PC-9 (cell line): ENCODE results near the gene GNGT1. TPM values are rescaled to one million over a fixed set of nuclear protein-coding genes. Genes with fewer than 3 reads are reported as not detected.

Source experiments
- BruUV-seq: library from RNA; stranded (reverse); fragments of 400-500 nt; replicated peaks from 2 replicates; lab custom pipeline; 2021; lab: Mats Ljungman, UMichigan
- CTCF ChIA-PET: fragments of 300-600 bp; sonication (Branson Sonifier 250); formaldehyde crosslinking; loops from one replicate; lab custom pipeline; 2022; ENCODE audit warnings: antibody characterized with exemption; lab: Charles Lee
- POLR2A ChIA-PET: fragments of 300-600 bp; sonication (Branson Sonifier 250); formaldehyde crosslinking; loops from one replicate; lab custom pipeline; 2022; ENCODE audit warnings: antibody characterized with exemption; ENCODE audit not compliant: unreplicated experiment; lab: Charles Lee
- DNase-seq, 2 experiments: peaks; one replicate each; pipeline versions ENCODE4 v3.0.0 to v3.0.0-alpha.2; 2015 to 2022; ENCODE audit warnings: mixed read lengths in 1 of 2
- H2AFZ ChIP-seq: fragments of 200-600 bp; sonication (generic); 2 replicates; pipeline ENCODE4 v1.8.1; 2017; ENCODE audit warnings: antibody characterized with exemption
- H3F3A ChIP-seq: fragments of 200-600 bp; sonication (generic); 2 replicates; pipeline ENCODE4 v1.8.1; 2017; ENCODE audit warnings: antibody characterized with exemption, mild to moderate bottlenecking, low read depth; ENCODE audit not compliant: insufficient read depth
- H3K27ac ChIP-seq: fragments of 200-600 bp; sonication (generic); 2 replicates; pipeline ENCODE4 v1.6.1; 2016; ENCODE audit warnings: mixed run types
- H3K27me3 ChIP-seq: fragments of 200-600 bp; sonication (generic); 2 replicates; pipeline ENCODE4 v1.6.1; 2016; ENCODE audit warnings: low read depth, mixed run types; ENCODE audit not compliant: insufficient read depth
- H3K36me3 ChIP-seq: fragments of 200-600 bp; sonication (generic); 2 replicates; pipeline ENCODE4 v1.6.1; 2016; ENCODE audit warnings: low read depth, mixed run types
- H3K4me1 ChIP-seq: fragments of 200-600 bp; sonication (generic); replicated peaks from 2 replicates; pipeline ENCODE4 v1.6.1; 2016; ENCODE audit warnings: mixed run types; ENCODE audit not compliant: insufficient read depth
- H3K4me2 ChIP-seq: fragments of 200-600 bp; sonication (generic); 2 replicates; pipeline ENCODE4 v1.6.1; 2017; ENCODE audit warnings: mixed run types
- H3K4me3 ChIP-seq: fragments of 200-600 bp; sonication (generic); 2 replicates; pipeline ENCODE4 v1.6.1; 2016; ENCODE audit warnings: mixed run types
- H3K79me2 ChIP-seq: fragments of 200-600 bp; sonication (generic); 2 replicates; pipeline ENCODE4 v1.6.1; 2017; ENCODE audit warnings: low read depth, mixed run types
- H3K9me2 ChIP-seq: fragments of 200-600 bp; sonication (generic); 2 replicates; pipeline ENCODE4 v1.8.1; 2017; ENCODE audit warnings: mild to moderate bottlenecking; ENCODE audit not compliant: insufficient read depth
- H3K9me3 ChIP-seq: fragments of 200-600 bp; sonication (generic); 2 replicates; pipeline ENCODE4 v1.8.1; 2016; ENCODE audit warnings: low read depth; ENCODE audit not compliant: insufficient read depth
- H4K20me1 ChIP-seq: fragments of 200-600 bp; sonication (generic); 2 replicates; pipeline ENCODE4 v1.8.1; 2017; ENCODE audit not compliant: insufficient read depth
- EZH2 ChIP-seq: fragments of 200-600 bp; sonication (generic); IDR thresholded peaks from 2 replicates; pipeline ENCODE4 v1.8.0; 2017; ENCODE audit warnings: antibody characterized with exemption, low read depth
- intact Hi-C: fragments of 100-400 bp; cut with micrococcal nuclease; formaldehyde crosslinking; loops from one replicate; pipeline ENCODE4 v1.10.0; 2022; ENCODE audit not compliant: unreplicated experiment
- total RNA-seq: library from RNA; stranded (reverse); gene quantifications from 2 replicates; pipeline ENCODE4 v1.2.3, GENCODE V29; 2021
- TF ChIP-seq, protein P1 (sequence below): fragments of 200-600 bp; sonication (generic); conservative IDR thresholded peaks from 2 replicates; pipeline ENCODE4 v1.6.1; 2017; ENCODE audit warnings: mixed run types, antibody characterized with exemption, mild to moderate bottlenecking, moderate library complexity

Gene GNGT1
- total RNA-seq, 1 experiment from 2014 or later = not detected

DNA sequence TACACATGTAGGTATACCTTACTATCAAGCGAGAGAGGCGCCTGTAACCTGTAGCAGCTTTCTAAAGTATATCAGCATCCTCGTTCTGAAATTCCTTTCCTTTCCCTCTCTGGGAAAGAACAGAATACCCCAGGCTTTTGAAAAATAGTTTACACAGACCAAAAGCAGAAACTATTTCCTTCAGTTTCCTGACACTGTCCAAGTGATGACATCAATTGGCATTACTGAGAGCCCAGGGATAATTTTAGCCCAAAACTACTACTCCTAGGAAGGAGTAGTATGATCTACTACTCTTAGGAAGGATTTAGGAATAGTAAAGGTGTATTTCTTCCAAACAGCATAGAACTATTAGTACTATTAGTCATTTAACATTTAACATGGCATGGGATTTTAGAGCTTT, 21.2 kb downstream of the GNGT1 start:
- CTCF ChIA-PET = no interaction called here

DNA sequence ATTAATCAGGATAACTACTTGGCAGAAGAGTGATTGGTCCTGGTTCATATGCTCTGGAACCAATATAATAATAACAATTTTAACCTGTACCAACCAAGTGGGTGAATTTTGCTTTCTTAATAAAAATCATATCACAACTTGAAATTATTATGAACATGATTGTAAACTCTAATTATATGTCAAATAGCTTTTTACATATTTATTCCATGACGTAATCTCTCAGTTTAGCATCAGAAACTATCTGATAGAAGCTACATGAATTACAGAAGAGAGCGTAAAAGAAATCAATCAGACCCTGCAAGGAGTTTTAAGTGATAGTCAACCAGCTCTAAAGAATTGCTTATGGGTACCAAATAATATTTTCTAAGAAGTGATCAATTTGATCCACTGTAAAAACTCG, 25.3 kb downstream of the GNGT1 start:
- POLR2A ChIA-PET = no interaction called here

More for the DNA sequence above, 21.2 kb downstream of the GNGT1 start:
- no peaks in the 10 kb centered on the region for H3K9me3 ChIP-seq
- no peaks in the 10 kb centered on the region for H3K79me2 ChIP-seq
- H3K4me3 ChIP-seq = no peak overlapping the region
- intact Hi-C loops = no loop called here
- no TSS peak for BruUV-seq
- H4K20me1 ChIP-seq = no peaks in the 10 kb centered on the region
- no peaks in the 10 kb centered on the region for H3K27me3 ChIP-seq
- H3K9me2 ChIP-seq = no peaks in the 10 kb centered on the region
- no peaks in the 10 kb centered on the region for H3F3A ChIP-seq
- no peaks in the 10 kb centered on the region for H3K36me3 ChIP-seq
- POLR2A ChIA-PET = no interaction called here
- H3K27ac ChIP-seq = no peak overlapping the region
- H3K4me2 ChIP-seq = no peak overlapping the region
- no peak for DNase-seq
- H2AFZ ChIP-seq = no peak overlapping the region
- no peaks in the 10 kb centered on the region for H3K4me1 ChIP-seq
- TF ChIP-seq, protein P1, sequence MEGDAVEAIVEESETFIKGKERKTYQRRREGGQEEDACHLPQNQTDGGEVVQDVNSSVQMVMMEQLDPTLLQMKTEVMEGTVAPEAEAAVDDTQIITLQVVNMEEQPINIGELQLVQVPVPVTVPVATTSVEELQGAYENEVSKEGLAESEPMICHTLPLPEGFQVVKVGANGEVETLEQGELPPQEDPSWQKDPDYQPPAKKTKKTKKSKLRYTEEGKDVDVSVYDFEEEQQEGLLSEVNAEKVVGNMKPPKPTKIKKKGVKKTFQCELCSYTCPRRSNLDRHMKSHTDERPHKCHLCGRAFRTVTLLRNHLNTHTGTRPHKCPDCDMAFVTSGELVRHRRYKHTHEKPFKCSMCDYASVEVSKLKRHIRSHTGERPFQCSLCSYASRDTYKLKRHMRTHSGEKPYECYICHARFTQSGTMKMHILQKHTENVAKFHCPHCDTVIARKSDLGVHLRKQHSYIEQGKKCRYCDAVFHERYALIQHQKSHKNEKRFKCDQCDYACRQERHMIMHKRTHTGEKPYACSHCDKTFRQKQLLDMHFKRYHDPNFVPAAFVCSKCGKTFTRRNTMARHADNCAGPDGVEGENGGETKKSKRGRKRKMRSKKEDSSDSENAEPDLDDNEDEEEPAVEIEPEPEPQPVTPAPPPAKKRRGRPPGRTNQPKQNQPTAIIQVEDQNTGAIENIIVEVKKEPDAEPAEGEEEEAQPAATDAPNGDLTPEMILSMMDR = no peak
- TF ChIP-seq EZH2 = no peak

DNA sequence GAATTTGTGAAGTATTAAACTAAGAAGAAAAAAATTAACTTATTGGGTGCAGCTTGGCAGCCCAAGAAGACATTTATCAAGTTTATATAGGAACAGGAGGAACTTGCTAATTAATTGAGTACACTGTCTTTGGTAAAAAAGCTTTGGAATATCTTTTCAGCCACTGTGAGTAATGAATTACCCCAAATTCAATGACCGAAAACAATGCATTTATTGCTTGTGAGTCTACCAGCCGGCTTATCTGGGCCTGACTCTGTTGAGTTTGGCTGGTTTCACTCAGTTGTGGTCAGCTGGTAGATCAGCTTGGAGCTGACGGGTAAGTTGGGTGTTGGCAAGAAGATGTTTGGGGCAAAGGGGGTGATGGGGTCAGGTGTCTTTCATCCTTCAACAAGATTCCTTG, 26.8 kb downstream of the GNGT1 start:
- Histone ChIP-seq H3K4me2 (no peak overlapping the region), H3K27ac (no peak overlapping the region), H3K79me2 (no peaks in the 10 kb centered on the region), H4K20me1 (no peaks in the 10 kb centered on the region), H3K9me3 (no peaks in the 10 kb centered on the region), H3K4me3 (no peak overlapping the region), H3F3A (no peaks in the 10 kb centered on the region), H2AFZ (no peak overlapping the region), H3K27me3 (no peaks in the 10 kb centered on the region), H3K9me2 (no peaks in the 10 kb centered on the region), H3K4me1 (no peaks in the 10 kb centered on the region), H3K36me3 (no peaks in the 10 kb centered on the region)
- no TSS peak for BruUV-seq
- intact Hi-C loops = no loop called here
- no peak for TF ChIP-seq EZH2
- TF ChIP-seq, protein P1 = no peak
- ChIA-PET POLR2A (no interaction called here), CTCF (no interaction called here)
- no peak for DNase-seq

More for the DNA sequence above, 25.3 kb downstream of the GNGT1 start:
- TF ChIP-seq, protein P1 = no peak
- no peak for TF ChIP-seq EZH2
- CTCF ChIA-PET = no interaction called here
- Histone ChIP-seq H3K9me2 (no peaks in the 10 kb centered on the region), H3K4me2 (no peak overlapping the region), H3K27ac (no peak overlapping the region), H3K4me3 (no peak overlapping the region), H3K9me3 (no peaks in the 10 kb centered on the region), H3F3A (no peaks in the 10 kb centered on the region), H3K4me1 (no peaks in the 10 kb centered on the region), H2AFZ (no peak overlapping the region), H3K79me2 (no peaks in the 10 kb centered on the region), H3K27me3 (no peaks in the 10 kb centered on the region), H4K20me1 (no peaks in the 10 kb centered on the region), H3K36me3 (no peaks in the 10 kb centered on the region)
- intact Hi-C loops = no loop called here
- no TSS peak for BruUV-seq
- DNase-seq = no peak
